ENCODE data around the gene RXRB.

The RXRB gene

GRCh38 chr6:33194431-33194979 is 6.0 kb downstream of the RXRB start:
- Histone ChIP-seq H3K9me2 (replicated peaks; ENCODE audit: insufficient read depth, low read length) (no peaks in the 10 kb centered on the region), H3K4me2 (ENCODE audit: low read depth, low read length) (no peak overlapping the region), H3K4me1 (ENCODE audit: low read length) (peaks cover 3% of the 10 kb centered on the region), H3F3A (ENCODE audit: insufficient read depth, low read length) (peaks cover 2% of the 10 kb centered on the region; the same call in 1 of the 2 replicates), H2AFZ (ENCODE audit: low read length) (no peak overlapping the region), H3K27ac (ENCODE audit: low read length) (no peak overlapping the region), H3K9ac (ENCODE audit: low read length) (no peak overlapping the region), H3K79me2 (ENCODE audit: low read length) (peaks cover 16% of the 10 kb centered on the region), H3K27me3 (replicated peaks; ENCODE audit: insufficient read depth, low read length) (peaks cover 10% of the 10 kb centered on the region), H3K36me3 (replicated peaks; ENCODE audit: insufficient read depth, low read length) (no peaks in the 10 kb centered on the region; the same call in 1 of the 2 replicates), H3K9me3 (replicated peaks; ENCODE audit: insufficient read depth, low read length) (no peaks in the 10 kb centered on the region), H3K4me3 (ENCODE audit: low read length) (no peak overlapping the region), H4K20me1 (ENCODE audit: insufficient read depth, low read length) (no peaks in the 10 kb centered on the region)
- TF ChIP-seq EZH2 (optimal IDR thresholded peaks at IDR 0.05; ENCODE audit: low read depth, low read length) = no peak
- no peak for TF ChIP-seq CTCF (IDR thresholded peaks at IDR 0.05; ENCODE audit: low read length)
- TF ChIP-seq EZH2phosphoT487 (IDR thresholded peaks at IDR 0.05; ENCODE audit: low read length) = no peak
- no peak for DNase-seq

DNA sequence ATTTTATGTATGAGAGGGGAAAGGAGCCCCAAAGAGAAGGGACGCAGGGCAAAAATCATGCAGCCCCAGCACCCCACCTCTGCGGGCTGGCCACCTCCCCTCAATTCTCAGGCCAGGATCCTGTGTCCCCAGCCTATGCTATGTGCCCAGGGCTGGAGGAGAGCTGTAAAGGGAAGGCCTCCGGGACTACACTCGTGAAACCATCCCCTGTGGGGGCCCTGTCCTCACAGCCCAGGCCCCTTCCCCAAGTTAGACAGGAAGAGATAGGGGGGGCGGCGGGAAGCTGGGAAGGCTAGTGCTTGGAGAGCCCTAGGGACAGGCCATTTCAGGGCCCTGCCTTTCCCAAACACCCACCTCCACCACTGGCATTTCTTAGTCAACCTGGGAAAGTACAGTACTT is 6.8 kb downstream of the RXRB start:
- Histone ChIP-seq H3K4me3 (ENCODE audit: low read length) (no peak overlapping the region), H4K20me1 (ENCODE audit: insufficient read depth, low read length) (no peaks in the 10 kb centered on the region), H3K27me3 (replicated peaks; ENCODE audit: insufficient read depth, low read length) (peaks cover 10% of the 10 kb centered on the region), H3F3A (ENCODE audit: insufficient read depth, low read length) (no peaks in the 10 kb centered on the region; the same call in 1 of the 2 replicates), H3K4me2 (ENCODE audit: low read depth, low read length) (no peak overlapping the region), H3K9me3 (replicated peaks; ENCODE audit: insufficient read depth, low read length) (no peaks in the 10 kb centered on the region), H3K79me2 (ENCODE audit: low read length) (peaks cover 10% of the 10 kb centered on the region), H3K27ac (ENCODE audit: low read length) (no peak overlapping the region), H3K9ac (ENCODE audit: low read length) (no peak overlapping the region), H3K9me2 (replicated peaks; ENCODE audit: insufficient read depth, low read length) (no peaks in the 10 kb centered on the region), H3K36me3 (replicated peaks; ENCODE audit: insufficient read depth, low read length) (no peaks in the 10 kb centered on the region; the same call in 1 of the 2 replicates), H2AFZ (ENCODE audit: low read length) (no peak overlapping the region), H3K4me1 (ENCODE audit: low read length) (no peaks in the 10 kb centered on the region)
- no peak for TF ChIP-seq EZH2 (optimal IDR thresholded peaks at IDR 0.05; ENCODE audit: low read depth, low read length)
- no peak for TF ChIP-seq EZH2phosphoT487 (IDR thresholded peaks at IDR 0.05; ENCODE audit: low read length)
- TF ChIP-seq CTCF (IDR thresholded peaks at IDR 0.05; ENCODE audit: low read length) = no peak
- DNase-seq = no peak

GRCh38 chr6:33192671-33193602 is 7.5 kb downstream of the RXRB start:
- no peak overlapping the region for H3K4me2 ChIP-seq (ENCODE audit: low read depth, low read length)
- TF ChIP-seq EZH2phosphoT487 (IDR thresholded peaks at IDR 0.05; ENCODE audit: low read length) (no peak), EZH2 (optimal IDR thresholded peaks at IDR 0.05; ENCODE audit: low read depth, low read length) (no peak), CTCF (IDR thresholded peaks at IDR 0.05; ENCODE audit: low read length) (no peak)

More at GRCh38 chr6:33192671-33193602, 7.5 kb downstream of the RXRB start:
- no peak overlapping the region for H3K9ac ChIP-seq (ENCODE audit: low read length)
- no peak overlapping the region for H3K4me3 ChIP-seq (ENCODE audit: low read length)
- H3K9me2 ChIP-seq (replicated peaks; ENCODE audit: insufficient read depth, low read length) = no peaks in the 10 kb centered on the region
- no peak for DNase-seq
- no peaks in the 10 kb centered on the region for H3K9me3 ChIP-seq (replicated peaks; ENCODE audit: insufficient read depth, low read length)
- H2AFZ ChIP-seq (ENCODE audit: low read length) = no peak overlapping the region
- no peaks in the 10 kb centered on the region; the same call in 1 of the 2 replicates for H3K36me3 ChIP-seq (replicated peaks; ENCODE audit: insufficient read depth, low read length)
- H3F3A ChIP-seq (ENCODE audit: insufficient read depth, low read length) = no peaks in the 10 kb centered on the region
- H3K27me3 ChIP-seq (replicated peaks; ENCODE audit: insufficient read depth, low read length) = peaks cover 10% of the 10 kb centered on the region
- H3K79me2 ChIP-seq (ENCODE audit: low read length) = peaks cover 3% of the 10 kb centered on the region; the same call in 1 of the 2 replicates
- H4K20me1 ChIP-seq (ENCODE audit: insufficient read depth, low read length) = no peaks in the 10 kb centered on the region
- H3K27ac ChIP-seq (ENCODE audit: low read length) = no peak overlapping the region
- no peaks in the 10 kb centered on the region for H3K4me1 ChIP-seq (ENCODE audit: low read length)
